HEK293 (cell line): Measurements from ENCODE around the gene CEP76.

ENCODE experiments used
- CTCF ChIA-PET: fragments of 350-600 bp; formaldehyde crosslinking; extraction: SDS; loops from one replicate; lab custom pipeline; 2021; ENCODE audit warnings: antibody characterized with exemption; lab: Yijun Ruan, JAX
- POLR2A ChIA-PET: fragments of 300-600 bp; formaldehyde crosslinking; extraction: SDS; loops from one replicate; lab custom pipeline; 2020; ENCODE audit warnings: antibody characterized with exemption, inconsistent platforms; lab: Yijun Ruan, JAX
- H3K27ac ChIP-seq: fragments of 200-500 bp; sonication (Bioruptor generic); 2 replicates; pipeline ENCODE4 v1.5.1; 2014; ENCODE audit warnings: low read depth, low read length, control low read depth, inconsistent platforms; ENCODE audit errors: extremely low read depth
- H3K36me3 ChIP-seq, 2 experiments: fragments of 200-500 bp in 1 of 2; sonication (Bioruptor generic) in 1 of 2; 1 replicate in 1 of 2; 2 replicates in 1 of 2; pipeline ENCODE4 v1.5.1; 2014 to 2017; ENCODE audit warnings: inconsistent platforms in 2 of 2, low read length in 2 of 2; ENCODE audit not compliant: control insufficient read depth in 2 of 2, insufficient read depth in 1 of 2
- H3K4me1 ChIP-seq: fragments of 200-500 bp; sonication (Bioruptor generic); 2 replicates; pipeline ENCODE4 v1.5.1; 2014; ENCODE audit warnings: mild to moderate bottlenecking, low read length, inconsistent platforms; ENCODE audit not compliant: control insufficient read depth, insufficient read depth
- H3K4me3 ChIP-seq: 2 replicates; pipeline ENCODE4 v1.5.1; 2011; ENCODE audit warnings: low read depth, mild to moderate bottlenecking, control low read depth, low read length, moderate library complexity
- H3K9me3 ChIP-seq: fragments of 200-500 bp; sonication (Bioruptor generic); 2 replicates; pipeline ENCODE4 v1.5.1; 2014; ENCODE audit warnings: low read depth, low read length, inconsistent platforms; ENCODE audit not compliant: control insufficient read depth, insufficient read depth
- CTCF ChIP-seq: fragments of 450-650 bp; formaldehyde crosslinking; IDR thresholded peaks from 2 replicates; pipeline ENCODE4 v1.5.1; 2016; ENCODE audit warnings: missing biosample characterization, missing genetic modification characterization
- KLF17 ChIP-seq: fragments of 450-650 bp; formaldehyde crosslinking; IDR thresholded peaks from 2 replicates; pipeline ENCODE4 v1.5.1; 2016; ENCODE audit warnings: missing biosample characterization, missing genetic modification characterization
- PRDM10 ChIP-seq: fragments of 450-650 bp; formaldehyde crosslinking; IDR thresholded peaks from 2 replicates; pipeline ENCODE4 v1.5.1; 2016; ENCODE audit warnings: missing biosample characterization, missing genetic modification characterization
- ZBTB6 ChIP-seq: fragments of 450-650 bp; formaldehyde crosslinking; IDR thresholded peaks from 2 replicates; pipeline ENCODE4 v1.5.1; 2017; ENCODE audit warnings: missing biosample characterization, missing genetic modification characterization
- ZNF114 ChIP-seq: fragments of 450-650 bp; formaldehyde crosslinking; IDR thresholded peaks from 2 replicates; pipeline ENCODE4 v1.5.0; 2017; ENCODE audit warnings: missing biosample characterization, missing genetic modification characterization
- ZNF121 ChIP-seq: fragments of 450-650 bp; formaldehyde crosslinking; IDR thresholded peaks from 2 replicates; pipeline ENCODE4 v1.5.1; 2016; ENCODE audit warnings: missing biosample characterization, missing genetic modification characterization
- ZNF140 ChIP-seq: fragments of 450-650 bp; formaldehyde crosslinking; IDR thresholded peaks from 2 replicates; pipeline ENCODE4 v1.5.1; 2016; ENCODE audit warnings: missing biosample characterization, missing genetic modification characterization
- ZNF155 ChIP-seq: fragments of 450-650 bp; formaldehyde crosslinking; IDR thresholded peaks from 2 replicates; pipeline ENCODE4 v1.5.1; 2016; ENCODE audit warnings: missing biosample characterization, missing genetic modification characterization
- ZNF426 ChIP-seq: fragments of 450-650 bp; formaldehyde crosslinking; IDR thresholded peaks from 2 replicates; pipeline ENCODE4 v1.5.1; 2017; ENCODE audit warnings: missing biosample characterization, missing genetic modification characterization, mild to moderate bottlenecking, inconsistent platforms, moderate library complexity
- ZNF530 ChIP-seq: fragments of 450-650 bp; formaldehyde crosslinking; IDR thresholded peaks from 2 replicates; pipeline ENCODE4 v1.5.1; 2016; ENCODE audit warnings: low read depth, missing biosample characterization, missing genetic modification characterization
- ZNF558 ChIP-seq: fragments of 450-650 bp; formaldehyde crosslinking; IDR thresholded peaks from 2 replicates; pipeline ENCODE4 v1.5.1; 2016; ENCODE audit warnings: missing biosample characterization, missing genetic modification characterization
- ZNF645 ChIP-seq: fragments of 450-650 bp; formaldehyde crosslinking; IDR thresholded peaks from 2 replicates; pipeline ENCODE4; 2016; ENCODE audit warnings: missing biosample characterization, missing genetic modification characterization
- ZNF670 ChIP-seq: fragments of 450-650 bp; formaldehyde crosslinking; IDR thresholded peaks from 2 replicates; pipeline ENCODE4 v1.5.1; 2016; ENCODE audit warnings: missing biosample characterization, missing genetic modification characterization, low read depth
- ZNF791 ChIP-seq: fragments of 450-650 bp; formaldehyde crosslinking; IDR thresholded peaks from 2 replicates; pipeline ENCODE4 v1.5.1; 2016; ENCODE audit warnings: missing biosample characterization, missing genetic modification characterization
- ZSCAN5A ChIP-seq: fragments of 450-650 bp; formaldehyde crosslinking; IDR thresholded peaks from 2 replicates; pipeline ENCODE4 v1.5.1; 2016; ENCODE audit warnings: missing biosample characterization, missing genetic modification characterization

CEP76 gene

GRCh38 chr18:12748671-12749070, 46.1 kb upstream of the CEP76 start:
- no peak overlapping the region for H3K27ac ChIP-seq
- H3K36me3 ChIP-seq = no peaks in the 10 kb centered on the region
- H3K4me3 ChIP-seq = no peak overlapping the region
- ChIA-PET CTCF (interaction anchor here (2.0 to 7.2 kb wide), 3 partner anchors 12 to 186 kb away, joined by 6 to 46 read pairs (median 11); no protein-coding TSS in a partner anchor), POLR2A (interaction anchor here (1.2 kb wide), 1 partner anchor 135 kb away, joined by 6 read pairs; the partner anchor contains the start of gene PTPN2)
- no peaks in the 10 kb centered on the region for H3K9me3 ChIP-seq
- TF ChIP-seq ZNF426 (tag by site-specific recombination) (no peak), ZNF140 (no peak), ZNF114 (tag by site-specific recombination) (no peak), PRDM10 (no peak), ZSCAN5A (tag by site-specific recombination) (no peak)
- no peaks in the 10 kb centered on the region for H3K4me1 ChIP-seq

GRCh38 chr18:12747530-12748315, 45.2 kb upstream of the CEP76 start:
- Histone ChIP-seq H3K9me3 (no peaks in the 10 kb centered on the region), H3K4me3 (no peak overlapping the region), H3K36me3 (no peaks in the 10 kb centered on the region), H3K27ac (no peak overlapping the region), H3K4me1 (no peaks in the 10 kb centered on the region)
- ChIA-PET POLR2A (no interaction called here), CTCF (interaction anchor here (2.0 to 7.2 kb wide), 3 partner anchors 13 to 186 kb away, joined by 6 to 46 read pairs (median 11); no protein-coding TSS in a partner anchor)
- TF ChIP-seq ZNF155 (tag by site-specific recombination) = no peak
- peak; percentile 96 for TF ChIP-seq ZNF121

- CTCF ChIA-PET = interaction anchor here (0.6 to 7.2 kb wide), 15 partner anchors 15 to 903 kb away, joined by 3 to 70 read pairs (median 5); no protein-coding TSS in a partner anchor
- no peak overlapping the region for H3K4me3 ChIP-seq
- TF ChIP-seq KLF17 (tag by site-specific recombination) = no peak
- TF ChIP-seq ZNF530 (tag by site-specific recombination) = no peak
- TF ChIP-seq ZNF670 (tag by site-specific recombination) = no peak
- TF ChIP-seq ZNF791 (tag by site-specific recombination) = no peak
- no peak for TF ChIP-seq ZBTB6 (tag by site-specific recombination)
- TF ChIP-seq CTCF (tag by site-specific recombination) = no peak
- no peak for TF ChIP-seq ZNF645 (tag by site-specific recombination)
- TF ChIP-seq ZNF558 (tag by site-specific recombination) = no peak
These were observed 42.7 kb upstream of the CEP76 start for GRCh38 chr18:12745095-12745795.

More at GRCh38 chr18:12745095-12745795, 42.7 kb upstream of the CEP76 start:
- Histone ChIP-seq H3K27ac (no peak overlapping the region), H3K36me3 (no peaks in the 10 kb centered on the region), H3K9me3 (no peaks in the 10 kb centered on the region), H3K4me1 (peaks cover 6% of the 10 kb centered on the region; the same call in 1 of the 2 replicates)
- POLR2A ChIA-PET = interaction anchor here (1.0 kb wide), 1 partner anchor 138 kb away, joined by 5 read pairs; the partner anchor contains the start of gene PTPN2
